ENCODE measurements around the gene SNX8. TPM values are rescaled to one million over a fixed set of nuclear protein-coding genes. Genes with fewer than 3 reads are reported as not detected.

The SNX8 gene
- total RNA-seq, 2 donors from 2014 or later: 53.0 to 53.2 TPM

GRCh38 chr7:2321020-2321419, 6.8 kb upstream of the SNX8 start:
- H3K4me1 ChIP-seq (ENCODE audit: control insufficient read depth, insufficient read depth, low read length): no peaks in the 10 kb centered on the region
- H3K9me3 ChIP-seq (ENCODE audit: control insufficient read depth, low read length): no peaks in the 10 kb centered on the region
- no peak overlapping the region for H3K9ac ChIP-seq (ENCODE audit: extremely low read depth, low read length, poor library complexity, severe bottlenecking)
- H3K27ac Mint-ChIP-seq: peak overlapping the region; percentile 64
- no peak overlapping the region for H3K4me3 ChIP-seq (ENCODE audit: low read length)
- H3K36me3 ChIP-seq (ENCODE audit: control insufficient read depth, insufficient read depth, low read length): no peaks in the 10 kb centered on the region
- H3K27ac ChIP-seq (ENCODE audit: low read depth, low read length): no peak overlapping the region
- H3K27me3 ChIP-seq (ENCODE audit: control insufficient read depth, insufficient read depth, low read length, poor library complexity, severe bottlenecking): no peaks in the 10 kb centered on the region
- peaks cover 3% of the 10 kb centered on the region for H3K4me1 Mint-ChIP-seq
- no peak overlapping the region for H3K4me3 Mint-ChIP-seq
- peak; percentile 73 for DNase-seq
- TF ChIP-seq CTCF (conservative IDR thresholded peaks at IDR 0.05): peak; percentile 62
- no peaks in the 10 kb centered on the region for H3K27me3 Mint-ChIP-seq (ENCODE audit: insufficient read depth)
- no peaks in the 10 kb centered on the region for H3K9me3 Mint-ChIP-seq
- 70% methylated on average over 9 to 11 of the region's 11 CpGs for WGBS, 2 experiments (ENCODE audit: insufficient coverage in 1 of 2, insufficient read length in 1 of 2)
- no peaks in the 10 kb centered on the region for H3K36me3 Mint-ChIP-seq (ENCODE audit: low read depth)

- H3K36me3 ChIP-seq (ENCODE audit: control insufficient read depth, insufficient read depth, low read length): no peaks in the 10 kb centered on the region
- TF ChIP-seq CTCF (conservative IDR thresholded peaks at IDR 0.05): no peak
- Mint-ChIP-seq H3K9me3 (no peaks in the 10 kb centered on the region), H3K4me3 (no peak overlapping the region), H3K4me1 (peaks cover 3% of the 10 kb centered on the region), H3K27me3 (ENCODE audit: insufficient read depth) (no peaks in the 10 kb centered on the region), H3K27ac (no peak overlapping the region), H3K36me3 (ENCODE audit: low read depth) (no peaks in the 10 kb centered on the region)
- no peak overlapping the region for H3K9ac ChIP-seq (ENCODE audit: extremely low read depth, low read length, poor library complexity, severe bottlenecking)
- no peaks in the 10 kb centered on the region for H3K27me3 ChIP-seq (ENCODE audit: control insufficient read depth, insufficient read depth, low read length, poor library complexity, severe bottlenecking)
- no peak overlapping the region for H3K27ac ChIP-seq (ENCODE audit: low read depth, low read length)
- no peaks in the 10 kb centered on the region for H3K9me3 ChIP-seq (ENCODE audit: control insufficient read depth, low read length)
- no peak overlapping the region for H3K4me3 ChIP-seq (ENCODE audit: low read length)
- 90 to 94% methylated on average over 11 to 12 of the region's 12 CpGs for WGBS, 2 experiments (ENCODE audit: insufficient coverage in 1 of 2, insufficient read length in 1 of 2)
- no peak for DNase-seq
- no peaks in the 10 kb centered on the region for H3K4me1 ChIP-seq (ENCODE audit: control insufficient read depth, insufficient read depth, low read length)
These were observed 3.5 kb upstream of the SNX8 start for GRCh38 chr7:2317556-2318293.

GRCh38 chr7:2316578-2316977, 2.3 kb upstream of the SNX8 start:
- Mint-ChIP-seq H3K4me3 (no peak overlapping the region), H3K4me1 (peaks cover 9% of the 10 kb centered on the region), H3K27me3 (ENCODE audit: insufficient read depth) (no peaks in the 10 kb centered on the region), H3K9me3 (no peaks in the 10 kb centered on the region), H3K36me3 (ENCODE audit: low read depth) (peaks cover 4% of the 10 kb centered on the region), H3K27ac (no peak overlapping the region)
- Histone ChIP-seq H3K4me1 (ENCODE audit: control insufficient read depth, insufficient read depth, low read length) (no peaks in the 10 kb centered on the region), H3K36me3 (ENCODE audit: control insufficient read depth, insufficient read depth, low read length) (no peaks in the 10 kb centered on the region), H3K4me3 (ENCODE audit: low read length) (no peak overlapping the region), H3K27ac (ENCODE audit: low read depth, low read length) (no peak overlapping the region), H3K9ac (ENCODE audit: extremely low read depth, low read length, poor library complexity, severe bottlenecking) (no peak overlapping the region), H3K27me3 (ENCODE audit: control insufficient read depth, insufficient read depth, low read length, poor library complexity, severe bottlenecking) (no peaks in the 10 kb centered on the region), H3K9me3 (ENCODE audit: control insufficient read depth, low read length) (no peaks in the 10 kb centered on the region)
- no peak for TF ChIP-seq CTCF (conservative IDR thresholded peaks at IDR 0.05)
- 89 to 92% methylated on average over 1 of the region's 1 CpG for WGBS, 2 experiments (ENCODE audit: insufficient coverage in 1 of 2, insufficient read length in 1 of 2)
- no peak for DNase-seq

Measured in endodermal cell (in vitro differentiated cells).